ENCODE measurements around the gene KLC1.
"Not testable (repeated sequence)": the region's sequence is repeated elsewhere in the genome, so short reads cannot be mapped to it uniquely, and the experiment has no call there.

Gene KLC1

GRCh38 chr14:103691655-103692054, 62.6 kb downstream of the KLC1 start:
- DNase-seq (ENCODE audit: low read depth) = not testable (repeated sequence)

- no peak for DNase-seq (ENCODE audit: low read depth)
Observed at GRCh38 chr14:103692159-103692558, 63.1 kb downstream of the KLC1 start.

DNA sequence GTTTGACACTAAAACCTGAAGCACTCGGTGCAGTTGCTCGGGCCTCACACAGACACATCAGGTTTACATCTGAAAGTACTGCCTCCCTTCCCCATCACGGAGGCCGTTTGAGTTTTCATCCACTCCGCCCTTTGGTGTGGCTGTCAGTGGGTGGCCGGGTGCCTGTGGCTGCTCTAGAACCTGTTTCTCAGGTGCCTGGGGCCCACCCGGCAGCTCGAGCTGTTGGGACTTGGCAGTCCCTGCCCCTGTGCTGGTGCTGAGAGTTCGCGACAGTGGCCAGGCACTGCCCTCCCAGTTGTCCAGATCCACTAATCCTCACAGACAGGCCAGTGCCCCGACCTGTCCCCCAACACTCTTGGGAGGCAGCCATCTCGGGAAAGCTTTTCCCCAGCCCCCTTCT, 63.9 kb downstream of the KLC1 start:
- no peak for DNase-seq (ENCODE audit: low read depth)

DNA sequence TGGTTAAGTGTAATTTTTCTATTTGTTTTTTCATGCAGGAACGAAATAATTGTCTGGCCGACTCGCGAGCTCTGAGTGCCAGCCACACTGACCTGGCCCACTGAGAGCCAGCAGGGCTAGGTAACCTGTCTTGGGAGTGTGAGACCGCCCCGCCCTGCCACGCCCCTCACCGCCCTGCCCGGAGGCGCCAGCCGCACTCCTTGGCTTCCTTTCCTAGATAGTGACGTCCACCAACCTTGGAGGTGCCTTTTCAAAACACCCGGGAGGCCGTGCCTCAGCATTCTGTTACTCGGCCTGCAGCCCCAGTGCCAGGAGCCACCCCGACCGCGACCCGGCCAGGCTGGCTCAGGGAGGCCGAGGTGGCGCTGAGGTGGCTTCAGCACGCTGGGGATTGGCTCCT, 64.5 kb downstream of the KLC1 start:
- no peak for DNase-seq (ENCODE audit: low read depth)

GRCh38 chr14:103694572-103695026, 65.6 kb downstream of the KLC1 start:
- no peak for DNase-seq (ENCODE audit: low read depth)

GRCh38 chr14:103695296-103696069, 66.5 kb downstream of the KLC1 start:
- DNase-seq (ENCODE audit: low read depth) = no peak

- DNase-seq (ENCODE audit: low read depth) = no peak
Observed at GRCh38 chr14:103696070-103696402, 67.0 kb downstream of the KLC1 start.

GRCh38 chr14:103696466-103697071, 67.6 kb downstream of the KLC1 start:
- peak; percentile 72 for DNase-seq (ENCODE audit: low read depth)

DNA sequence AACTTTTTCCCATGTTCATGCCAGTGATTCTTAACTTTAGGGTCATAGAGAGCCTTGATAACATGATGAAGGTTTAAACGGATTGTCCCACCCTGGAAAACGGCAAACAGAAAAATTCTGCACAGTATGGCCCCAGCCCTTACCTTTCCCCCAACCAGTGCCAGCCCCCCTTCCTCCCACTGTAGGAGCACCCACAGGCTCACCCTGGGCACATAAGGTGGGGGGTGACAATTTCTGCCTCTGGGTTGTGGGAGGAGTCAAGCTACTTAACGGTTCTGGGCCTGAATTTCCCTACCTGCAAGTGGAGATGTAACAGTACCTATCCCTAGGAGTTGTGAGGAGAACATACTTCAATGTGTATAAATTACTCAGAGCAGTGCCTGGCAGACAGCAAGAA, 68.2 kb downstream of the KLC1 start:
- no peak for DNase-seq (ENCODE audit: low read depth)

GRCh38 chr14:103697603-103698379, 68.8 kb downstream of the KLC1 start:
- DNase-seq (ENCODE audit: low read depth) = no peak

DNA sequence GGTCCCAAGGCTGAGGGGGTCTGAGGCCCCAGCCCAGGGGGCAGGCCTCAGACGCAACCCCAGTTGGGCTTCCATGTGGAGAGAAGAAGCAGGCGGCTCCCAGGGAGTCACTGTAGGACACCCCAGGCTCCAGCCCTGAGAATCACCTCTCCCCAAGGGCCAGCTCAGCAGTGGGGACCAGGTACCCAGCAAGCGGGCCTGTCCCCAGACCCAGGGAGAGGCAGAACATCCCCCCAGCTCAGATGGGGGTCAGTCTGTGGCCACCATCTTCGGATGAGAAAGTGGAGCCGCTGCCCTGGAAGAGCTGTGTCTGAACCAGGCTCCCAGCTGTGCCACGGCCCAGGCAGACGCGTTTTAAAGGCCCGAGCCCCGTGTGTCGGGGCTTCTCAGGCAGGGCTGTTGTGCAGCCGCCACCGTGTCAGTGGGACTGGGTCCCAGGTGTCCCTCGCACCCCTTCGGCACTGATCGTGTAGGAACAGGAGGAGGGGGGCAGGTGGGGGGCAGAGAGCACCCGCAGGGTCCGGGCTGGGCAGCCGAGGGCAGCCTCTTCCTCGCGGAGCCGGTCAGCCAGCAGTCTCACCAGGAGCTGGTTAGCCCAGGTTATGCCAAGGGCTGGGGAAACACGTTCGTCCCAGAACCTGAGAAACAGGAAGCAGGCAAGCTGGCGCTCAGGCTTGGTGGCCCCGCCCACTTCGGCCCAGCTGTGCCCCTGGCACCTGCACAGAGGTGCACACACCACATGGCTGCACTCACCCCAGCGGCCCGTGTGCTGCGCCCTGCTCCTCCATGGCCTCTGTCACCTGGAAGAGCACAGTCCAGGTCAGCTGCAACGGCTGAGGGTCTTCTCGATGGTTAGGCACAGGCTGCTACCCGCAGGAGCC, 69.6 kb downstream of the KLC1 start:
- no peak for DNase-seq (ENCODE audit: low read depth)

GRCh38 chr14:103699261-103699661, 70.2 kb downstream of the KLC1 start:
- DNase-seq (ENCODE audit: low read depth) = no peak

- peak; percentile 26 for DNase-seq (ENCODE audit: low read depth)
Observed at GRCh38 chr14:103699901-103700752, 71.1 kb downstream of the KLC1 start.

- DNase-seq (ENCODE audit: low read depth) = no peak
Observed at GRCh38 chr14:103700753-103701490, 71.9 kb downstream of the KLC1 start.

- no peak for DNase-seq (ENCODE audit: low read depth)
Observed at GRCh38 chr14:103702095-103702494, 73.1 kb downstream of the KLC1 start.

DNA sequence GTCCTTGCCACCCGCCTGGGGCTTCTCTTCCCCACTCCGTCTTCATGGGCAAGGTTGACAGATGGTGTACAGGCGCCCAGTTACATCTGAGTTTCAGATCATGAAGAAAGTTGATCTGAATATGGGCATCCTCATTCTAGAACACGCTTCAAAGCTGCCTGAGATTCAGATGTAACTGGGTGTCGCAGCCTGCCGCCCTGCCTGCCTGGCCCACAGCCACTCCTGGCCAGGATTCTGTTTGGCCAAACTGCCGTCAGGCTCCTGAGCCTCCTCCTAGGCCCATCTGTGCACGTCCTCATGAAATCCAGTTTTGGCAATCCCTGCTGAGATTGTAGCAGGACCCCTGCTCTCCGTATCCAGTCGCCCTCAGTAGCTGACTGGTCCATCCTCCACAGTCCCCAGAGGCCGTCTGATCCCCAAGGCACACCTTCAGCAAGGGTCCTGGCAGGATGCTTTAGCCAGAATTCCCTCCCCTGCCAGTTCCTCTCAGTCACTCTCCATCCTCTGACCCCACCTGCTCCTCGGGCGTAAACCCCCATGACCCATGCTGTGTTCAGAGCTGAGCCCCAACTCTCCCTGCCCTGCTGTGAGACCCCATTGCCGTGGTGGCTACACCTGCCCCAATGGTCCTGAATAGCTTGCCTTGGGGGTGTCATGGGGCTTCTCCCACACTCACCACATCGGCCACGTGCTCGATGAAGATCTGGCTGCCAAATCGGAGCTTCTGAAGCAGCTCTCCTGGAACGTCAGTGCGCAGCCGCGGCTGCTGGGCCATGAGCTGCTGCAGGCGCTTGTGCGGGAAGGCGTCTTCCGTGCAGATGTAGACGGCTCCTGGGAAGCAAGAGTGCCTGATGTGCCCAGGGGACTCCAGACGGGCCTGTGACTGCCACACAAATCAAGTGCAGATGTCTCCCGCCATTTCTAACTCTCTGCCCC, 73.8 kb downstream of the KLC1 start:
- DNase-seq (ENCODE audit: low read depth) = no peak

GRCh38 chr14:103703433-103704385, 74.7 kb downstream of the KLC1 start:
- DNase-seq (ENCODE audit: low read depth) = no peak

GRCh38 chr14:103704708-103705107, 75.7 kb downstream of the KLC1 start:
- no peak for DNase-seq (ENCODE audit: low read depth)
